Measurements from ENCODE around the gene OPTC.
"Not testable (repeated sequence)": the region's sequence is repeated elsewhere in the genome, so short reads cannot be mapped to it uniquely, and the experiment has no call there.

OPTC gene

GRCh38 chr1:203492748-203493130 lies 1.2 kb upstream of the OPTC start:
- no peak for DNase-seq

DNA sequence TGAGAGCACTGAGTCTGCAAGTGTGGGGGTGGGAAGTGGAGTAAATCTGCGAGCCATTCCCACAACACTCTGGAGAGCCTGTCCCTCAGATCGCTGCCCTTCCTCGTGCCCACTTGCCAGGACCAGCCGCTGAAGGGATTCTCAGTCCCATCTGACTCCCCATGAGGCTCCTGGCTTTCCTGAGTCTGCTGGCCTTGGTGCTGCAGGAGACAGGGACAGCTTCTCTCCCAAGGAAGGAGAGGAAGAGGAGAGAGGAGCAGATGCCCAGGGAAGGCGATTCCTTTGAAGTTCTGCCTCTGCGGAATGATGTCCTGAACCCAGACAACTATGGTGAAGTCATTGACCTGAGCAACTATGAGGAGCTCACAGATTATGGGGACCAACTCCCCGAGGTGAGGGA lies 1.9 kb downstream of the OPTC start:
- no peak for DNase-seq

DNA sequence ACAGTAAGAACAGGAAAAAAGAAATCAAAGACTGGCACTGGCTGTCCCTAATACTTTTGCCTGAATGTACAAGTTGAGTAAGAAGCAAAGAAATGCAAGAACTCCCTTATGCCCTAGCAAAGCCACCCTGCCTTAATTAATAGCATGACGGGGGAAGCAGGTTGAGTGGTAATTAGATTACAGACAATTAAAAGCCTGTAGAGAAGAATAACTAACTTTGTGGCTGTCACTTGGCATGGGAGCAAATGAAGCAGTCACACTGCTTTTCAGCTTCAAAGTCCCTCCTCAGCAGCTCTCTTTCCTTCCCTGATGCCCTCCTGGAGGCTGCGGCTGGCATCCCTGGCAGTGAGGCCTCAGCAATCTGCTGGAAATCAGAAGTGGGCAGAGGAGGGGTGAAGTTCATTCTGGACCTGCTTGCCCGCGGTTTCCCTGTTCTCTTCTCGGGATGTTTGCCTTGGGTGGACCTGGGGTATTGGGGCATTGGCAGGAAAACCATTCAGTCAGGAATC lies 3.4 kb downstream of the OPTC start:
- no peak for DNase-seq

GRCh38 chr1:203499643-203500278 lies 5.8 kb downstream of the OPTC start:
- no peak for DNase-seq

DNA sequence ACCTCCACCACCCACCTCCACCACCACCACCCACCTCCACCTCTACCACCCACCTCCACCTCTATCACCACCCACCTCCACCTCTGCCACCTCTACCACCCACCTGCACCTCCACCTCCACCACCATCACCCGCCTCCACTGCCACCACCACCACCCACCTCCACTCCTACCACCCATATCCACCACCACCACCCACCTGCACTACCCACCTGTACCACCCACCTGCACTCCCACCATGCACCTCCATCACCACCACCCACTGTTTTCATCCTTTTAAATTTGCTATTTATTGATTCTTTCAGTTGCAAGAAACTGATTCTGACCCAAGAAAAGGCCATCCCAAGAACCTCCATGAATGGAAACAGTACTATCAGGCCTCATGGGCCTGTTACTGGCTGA lies 6.3 kb downstream of the OPTC start:
- no peak for DNase-seq

DNA sequence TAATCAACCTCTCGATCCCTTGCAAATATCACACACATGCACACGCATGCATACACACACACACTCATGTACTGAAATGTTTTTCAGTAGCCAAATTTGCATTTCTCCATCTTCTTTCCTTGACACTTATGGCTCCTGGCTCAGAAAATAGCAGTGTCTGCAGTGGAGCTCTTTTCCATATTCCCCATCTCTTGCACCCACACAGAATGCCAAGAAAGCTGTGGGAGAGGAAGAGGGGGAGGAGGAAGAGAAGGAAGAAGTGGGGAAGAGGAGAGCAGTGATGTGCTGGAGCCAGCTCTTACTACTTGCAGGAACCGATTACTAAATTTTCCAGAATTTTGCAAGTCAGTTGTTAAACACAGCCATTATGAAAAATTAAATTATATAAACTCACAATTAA lies 9.9 kb downstream of the OPTC start:
- no peak for DNase-seq

- peak; percentile 57 for DNase-seq
Observed at GRCh38 chr1:203504400-203505250, 10.7 kb downstream of the OPTC start.

- DNase-seq: no peak
Observed at GRCh38 chr1:203505526-203506204, 11.7 kb downstream of the OPTC start.

DNA sequence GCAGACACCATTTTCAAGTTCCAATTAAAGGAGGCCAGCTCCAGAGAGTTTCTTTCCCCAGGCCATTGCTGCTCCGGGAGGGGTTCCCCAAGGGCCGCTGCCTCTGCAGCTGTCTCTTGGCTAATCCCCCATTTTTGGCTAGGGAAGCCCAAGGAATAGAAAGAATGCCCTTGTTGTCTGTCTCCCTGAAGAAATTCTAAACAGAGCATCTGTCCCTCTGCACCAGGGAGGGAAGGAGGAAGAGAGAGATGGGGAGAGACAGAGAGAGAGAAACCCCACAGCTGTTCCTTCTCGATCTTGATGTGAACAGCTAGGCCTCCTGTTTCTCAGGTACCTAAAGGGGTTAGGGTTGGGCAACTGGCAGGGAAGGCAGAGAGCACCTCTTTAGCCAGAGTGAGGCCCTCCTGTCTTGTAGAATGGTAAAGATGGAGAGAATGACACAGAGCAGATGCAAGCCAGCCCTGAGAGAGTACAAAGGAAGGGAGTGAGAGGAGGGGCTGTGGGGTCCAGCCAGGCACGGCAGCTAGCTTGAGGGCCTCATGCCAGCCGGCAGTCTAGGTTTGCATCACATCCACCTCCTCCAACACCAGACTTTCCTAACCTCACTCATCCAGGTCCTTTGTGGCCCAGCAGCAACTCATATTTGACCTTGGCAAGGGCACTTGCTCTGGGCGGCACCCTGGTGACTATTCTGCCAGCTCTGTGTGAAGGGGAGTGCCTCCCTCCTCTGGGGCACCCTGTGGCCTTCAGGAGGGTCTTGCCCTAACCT lies 13.1 kb downstream of the OPTC start:
- DNase-seq: no peak

GRCh38 chr1:203507759-203508158 lies 13.8 kb downstream of the OPTC start:
- no peak for DNase-seq

- no peak for DNase-seq
Observed at GRCh38 chr1:203508463-203509073, 14.6 kb downstream of the OPTC start.

DNA sequence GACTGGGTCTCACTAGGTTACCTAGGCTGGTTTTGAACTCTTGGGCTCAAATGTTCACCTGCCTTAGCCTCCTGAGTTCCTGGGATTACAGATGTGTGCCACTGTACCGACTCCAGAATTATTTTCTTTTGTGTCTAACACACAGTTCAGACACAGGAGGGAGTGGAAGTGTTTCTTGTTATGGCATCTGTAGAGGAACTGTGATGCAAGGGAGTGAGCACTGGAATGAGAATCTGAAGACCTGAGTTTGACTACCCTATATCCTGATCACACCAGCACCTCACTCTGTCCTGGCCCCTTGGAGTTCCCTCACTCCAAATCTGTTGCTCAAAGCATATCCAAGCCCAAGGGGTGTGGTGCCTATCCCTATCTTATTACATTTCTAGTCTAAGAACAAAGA lies 15.2 kb downstream of the OPTC start:
- DNase-seq: no peak

- DNase-seq: no peak
Observed at GRCh38 chr1:203511513-203511912, 17.6 kb downstream of the OPTC start.

DNA sequence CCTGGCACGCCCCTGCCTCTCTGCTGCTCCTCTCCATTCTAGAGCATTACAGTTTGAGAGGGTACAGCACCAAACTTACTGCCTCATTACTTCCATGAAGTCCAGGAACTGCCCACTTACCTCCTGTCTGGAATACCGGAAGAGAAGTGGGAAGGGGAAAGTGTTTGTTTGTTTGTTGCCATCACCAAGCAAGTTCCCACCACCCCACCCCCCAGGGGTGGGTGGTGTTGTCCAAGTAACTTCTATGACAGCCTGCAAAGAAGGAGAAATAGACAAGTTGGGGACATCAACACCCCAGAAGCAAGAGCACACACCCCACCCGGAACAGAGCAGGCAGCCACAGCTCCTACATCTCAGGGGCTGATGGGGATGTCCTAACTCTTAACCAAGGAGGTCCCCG lies 18.0 kb downstream of the OPTC start:
- no peak for DNase-seq

- DNase-seq: no peak
Observed at GRCh38 chr1:203512517-203512847, 18.5 kb downstream of the OPTC start.

GRCh38 chr1:203512848-203513584 lies 19.1 kb downstream of the OPTC start:
- DNase-seq: peak; percentile 68

DNA sequence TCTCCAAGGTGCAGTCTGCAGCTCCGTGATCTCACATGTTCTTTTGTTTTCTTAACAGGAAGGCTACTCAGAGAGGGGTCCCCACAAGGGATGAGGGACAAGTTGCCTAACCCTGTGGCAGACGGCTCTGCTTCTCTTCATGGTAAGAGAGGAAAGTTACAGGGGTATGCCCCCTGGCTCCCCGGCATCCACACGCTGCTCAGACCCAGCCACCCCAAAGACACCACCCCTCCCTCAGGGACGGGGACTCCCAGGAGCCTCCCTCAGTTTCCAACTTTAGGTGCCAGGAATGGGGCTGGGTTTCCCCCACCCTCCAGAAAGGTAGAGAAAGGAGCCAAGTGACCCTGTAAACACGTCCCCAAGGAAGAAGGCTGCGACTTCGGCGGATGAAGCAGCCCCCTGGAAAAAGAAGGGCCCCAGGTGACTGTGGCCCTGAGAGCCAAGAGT lies 19.7 kb downstream of the OPTC start:
- no peak for DNase-seq

GRCh38 chr1:203516184-203516583 lies 22.2 kb downstream of the OPTC start:
- DNase-seq: no peak

DNA sequence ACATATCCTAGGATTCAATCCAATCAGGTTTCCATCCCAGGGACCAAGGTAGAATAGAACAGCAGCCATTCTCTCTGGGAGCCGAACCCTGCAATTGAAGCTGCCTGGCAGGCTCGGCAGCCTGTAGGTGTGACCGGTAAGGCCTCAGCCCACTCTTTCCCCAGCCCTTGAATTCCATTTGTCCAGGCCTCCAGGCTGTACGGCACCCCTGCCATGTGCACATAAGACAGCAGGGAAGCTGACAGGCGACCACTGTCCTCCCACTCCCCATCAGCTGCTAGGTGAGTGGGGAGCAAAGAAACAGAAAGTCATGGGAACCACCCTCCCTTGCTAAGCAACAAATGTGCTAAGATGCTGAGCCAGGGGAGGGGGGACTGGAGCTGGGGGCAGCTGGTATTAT lies 23.0 kb downstream of the OPTC start:
- DNase-seq: no peak

GRCh38 chr1:203517426-203518110 lies 23.6 kb downstream of the OPTC start:
- DNase-seq: no peak

DNA sequence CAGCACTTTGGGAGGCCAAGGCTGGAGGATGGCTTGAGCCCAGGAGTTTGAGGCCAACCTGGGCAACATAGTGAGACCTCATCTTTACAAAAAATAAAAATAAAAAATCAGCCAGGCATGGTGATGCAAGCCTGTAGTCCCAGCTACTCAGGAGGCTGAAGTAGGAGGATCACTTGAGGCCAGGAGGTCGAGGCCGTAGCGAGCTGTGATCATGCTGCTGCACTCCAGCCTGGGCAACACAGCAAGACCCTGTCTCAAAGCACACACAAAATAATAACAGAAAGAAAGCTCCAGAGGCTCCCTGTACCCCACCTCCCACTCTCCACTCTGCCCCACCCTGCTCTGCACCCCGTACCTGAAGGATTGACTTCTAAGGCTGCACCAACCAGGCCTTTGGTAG lies 24.2 kb downstream of the OPTC start:
- not testable (repeated sequence) for DNase-seq
